Activated T-cell treated with anti-CD3 and anti-CD28 coated beads, Interleukin-2, amount 50 U/mL, for 48 hours (primary cell): ENCODE data around the gene MAP1S.
A peak's percentile ranks its signal among the peaks of the same experiment; 100 is the strongest.

Experiments used
- DNase-seq, 2 experiments: peaks; one replicate each; pipeline ENCODE4 v3.0.0-alpha.2; 2020

The MAP1S gene

DNA sequence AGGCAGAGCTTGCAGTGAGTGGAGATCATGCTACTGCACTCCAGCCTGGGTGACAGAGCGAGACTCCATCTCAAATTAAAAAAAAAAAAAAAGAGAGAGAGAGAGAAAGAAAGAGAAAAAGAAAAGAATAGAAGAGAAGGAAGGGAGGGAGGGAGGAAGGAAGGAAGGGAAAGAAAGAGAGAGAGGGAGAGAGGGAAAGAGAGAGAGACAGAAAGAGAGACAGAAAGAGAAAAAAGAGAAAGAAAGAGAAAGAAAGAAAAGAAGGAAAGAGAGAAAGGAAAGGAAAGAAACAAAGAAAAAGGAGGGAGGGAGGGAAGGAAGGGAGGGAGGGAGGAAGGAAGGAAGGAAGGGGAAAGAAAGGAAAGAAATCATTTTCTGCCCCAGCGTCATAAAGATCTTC, 24.1 kb upstream of the MAP1S start:
- DNase-seq = no peak

DNA sequence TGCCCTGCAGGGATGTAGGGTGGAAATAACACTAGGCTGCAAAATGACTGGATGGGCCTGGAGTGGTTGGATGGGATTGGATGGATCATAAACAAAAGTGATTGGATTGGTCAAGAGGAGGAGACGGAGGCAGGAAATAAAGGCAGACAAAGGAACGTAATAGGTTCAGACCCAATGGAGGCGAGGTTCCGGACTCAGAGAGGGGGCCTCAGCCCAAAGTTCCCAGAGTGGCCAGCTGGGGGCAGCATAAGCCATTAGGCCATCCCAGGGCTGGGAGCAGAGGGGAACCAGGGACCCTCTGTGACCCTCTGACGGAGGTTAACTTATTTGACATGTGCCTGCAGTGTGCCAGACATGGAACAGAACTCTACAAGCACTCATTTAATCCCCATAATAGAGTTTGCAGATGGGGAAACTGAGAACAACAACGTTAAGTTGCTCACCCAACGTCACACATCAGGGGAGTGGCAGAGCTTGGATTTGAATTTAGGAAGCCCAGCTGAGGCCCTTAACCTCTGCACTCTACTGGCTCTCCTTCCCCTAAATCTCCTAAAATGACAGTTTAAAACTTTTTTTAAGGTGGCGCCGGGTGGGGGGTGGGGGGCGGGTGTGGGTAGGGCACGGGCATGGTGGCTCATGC, 15.3 kb upstream of the MAP1S start:
- DNase-seq = peak; percentile 85 to 86

DNA sequence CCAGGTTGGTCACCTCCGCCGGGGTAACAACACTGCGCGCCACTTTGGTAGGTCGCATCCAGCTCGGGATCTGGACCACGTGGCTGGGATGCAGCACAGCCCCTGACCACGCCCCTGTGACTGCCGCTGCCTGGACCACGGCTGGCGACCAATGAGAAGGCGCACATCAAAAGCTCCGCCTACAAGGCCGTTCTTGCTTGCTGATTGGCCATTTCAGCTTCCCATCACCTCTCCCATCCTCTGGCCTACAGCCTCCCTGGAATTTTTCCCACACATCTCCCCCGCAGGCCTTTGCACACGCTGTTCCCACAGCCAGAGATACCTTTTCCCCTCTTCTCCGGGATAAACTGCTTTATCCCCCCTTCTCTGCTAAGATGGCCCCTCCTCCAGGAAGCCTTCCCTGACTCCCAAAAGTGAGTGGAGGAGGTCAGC, 12.5 kb upstream of the MAP1S start:
- DNase-seq = no peak

- no peak for DNase-seq
Measured at GRCh38 chr19:17711851-17712250, 7.4 kb upstream of the MAP1S start.

- no peak for DNase-seq
Measured at GRCh38 chr19:17716309-17716929, 2.9 kb upstream of the MAP1S start.

DNA sequence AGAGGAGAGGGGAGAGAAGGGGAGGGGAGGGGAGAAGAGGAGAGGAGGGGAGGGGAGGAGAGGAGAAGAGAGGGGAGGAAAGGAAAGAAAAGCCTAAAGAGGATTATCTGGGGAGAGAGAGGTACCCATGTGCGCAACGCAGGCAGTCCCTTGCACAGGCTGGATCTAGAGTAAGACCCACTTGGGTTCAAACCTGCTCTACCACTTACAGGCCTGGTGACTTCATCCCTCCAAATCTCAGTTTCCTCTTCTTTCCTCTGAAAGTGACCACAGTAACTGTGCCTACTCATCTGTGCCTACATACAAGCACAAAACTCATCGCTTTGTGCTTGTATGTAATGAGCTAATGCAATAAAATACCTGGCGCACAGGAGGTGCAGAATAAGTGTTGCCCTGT, 732 bp upstream of the MAP1S start:
- DNase-seq = peak in 1 of 2 experiments; percentile 42

DNA sequence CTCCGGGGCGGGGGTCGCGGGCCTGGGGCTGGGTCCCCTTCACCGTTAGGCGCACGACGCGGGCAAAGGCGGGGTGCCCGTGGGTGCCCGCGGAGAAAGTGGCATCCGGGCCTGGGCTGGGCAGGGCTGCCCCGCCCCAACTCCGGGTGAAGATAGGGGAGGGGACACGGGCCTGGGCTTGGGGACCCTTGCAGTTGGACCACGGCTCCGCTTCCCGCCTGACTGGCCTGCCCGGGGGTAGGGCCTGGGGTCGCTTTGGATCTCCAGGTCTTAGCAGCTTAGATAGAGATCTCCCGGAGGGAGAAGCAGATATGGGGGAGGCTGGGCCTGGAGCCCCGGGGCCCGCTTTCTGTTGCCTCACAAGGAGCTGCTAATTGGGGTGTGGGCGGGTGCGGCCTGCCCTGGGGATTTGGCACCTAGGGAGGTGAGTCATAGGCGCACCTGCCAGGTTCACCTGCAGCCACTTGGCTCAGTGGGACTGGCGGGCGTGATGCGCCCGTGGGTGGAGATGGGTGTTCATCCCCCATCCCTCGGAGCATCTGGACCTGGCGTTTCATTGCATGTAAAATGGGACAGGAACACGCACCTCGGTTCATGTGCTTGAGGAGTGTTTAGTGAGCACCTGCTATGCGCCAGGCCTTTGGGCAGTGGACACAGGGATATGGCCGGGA, 585 bp downstream of the MAP1S start:
- peak; percentile 52 to 57 for DNase-seq

DNA sequence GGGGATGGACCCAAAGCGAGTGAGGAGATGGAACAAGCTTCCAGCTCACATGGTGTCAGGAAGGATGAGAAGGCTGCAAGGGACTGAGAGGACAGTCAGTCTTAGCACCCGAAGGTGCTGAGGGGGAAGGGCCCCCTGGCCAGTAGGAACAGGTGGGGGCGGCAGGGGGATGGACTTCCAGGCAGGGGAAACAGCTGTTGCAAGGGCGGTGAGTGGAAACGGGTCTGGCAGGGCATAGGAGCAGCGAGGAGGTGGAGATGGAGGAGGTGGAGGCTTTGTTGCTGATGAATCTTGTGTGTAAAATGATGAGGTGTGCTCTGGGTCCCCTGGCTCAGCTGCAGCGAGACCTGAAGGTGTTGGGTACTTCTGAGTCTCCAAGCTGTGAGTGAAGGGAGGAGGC, 1.2 kb downstream of the MAP1S start:
- no peak for DNase-seq

DNA sequence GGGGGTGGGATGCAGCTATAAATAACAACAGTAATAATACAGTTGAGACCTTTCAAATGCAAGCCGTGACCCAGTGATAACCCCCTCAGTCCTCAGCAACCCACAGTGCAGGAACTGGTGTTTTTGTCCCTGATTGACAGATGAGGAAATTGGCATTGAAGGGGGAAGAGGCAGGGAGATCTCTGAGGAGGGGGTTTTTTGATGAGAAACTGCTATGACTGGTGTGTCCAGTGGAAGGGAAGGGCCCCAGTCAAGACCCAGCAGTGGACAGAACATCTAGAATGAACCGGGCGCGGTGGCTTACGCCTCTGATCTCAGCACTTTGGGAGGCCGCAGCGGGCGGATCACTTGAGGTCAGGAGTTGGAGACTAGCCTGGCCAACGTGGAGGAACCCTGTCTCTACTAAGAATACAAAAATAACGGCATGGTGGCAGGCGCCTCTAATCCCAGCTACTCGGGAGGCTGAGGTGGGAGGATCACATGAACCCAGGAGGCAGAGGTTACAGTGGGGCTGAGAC, 1.9 kb downstream of the MAP1S start:
- DNase-seq = no peak

DNA sequence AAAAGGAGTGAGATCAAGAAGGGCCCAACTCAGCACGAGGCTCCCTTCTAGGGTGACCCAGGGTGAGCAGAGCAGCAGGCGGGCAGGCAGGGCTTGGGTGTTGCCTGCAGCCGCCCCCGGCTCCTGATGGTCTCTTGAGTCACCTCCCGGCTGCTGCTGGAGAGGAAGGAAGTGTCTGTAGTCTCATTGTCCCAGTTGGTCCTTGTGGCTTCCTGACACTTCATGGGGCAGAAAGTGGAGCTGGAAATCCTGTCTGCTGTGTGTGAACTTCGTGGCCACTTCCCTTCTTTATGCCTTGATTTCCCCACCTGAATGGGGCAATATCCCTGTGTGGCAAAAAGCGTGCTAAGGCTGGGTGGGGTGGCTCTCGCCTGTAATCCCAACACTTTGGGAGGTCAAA, 2.5 kb downstream of the MAP1S start:
- DNase-seq = peak; percentile 33 to 51

GRCh38 chr19:17722655-17723240, 3.5 kb downstream of the MAP1S start:
- no peak for DNase-seq

DNA sequence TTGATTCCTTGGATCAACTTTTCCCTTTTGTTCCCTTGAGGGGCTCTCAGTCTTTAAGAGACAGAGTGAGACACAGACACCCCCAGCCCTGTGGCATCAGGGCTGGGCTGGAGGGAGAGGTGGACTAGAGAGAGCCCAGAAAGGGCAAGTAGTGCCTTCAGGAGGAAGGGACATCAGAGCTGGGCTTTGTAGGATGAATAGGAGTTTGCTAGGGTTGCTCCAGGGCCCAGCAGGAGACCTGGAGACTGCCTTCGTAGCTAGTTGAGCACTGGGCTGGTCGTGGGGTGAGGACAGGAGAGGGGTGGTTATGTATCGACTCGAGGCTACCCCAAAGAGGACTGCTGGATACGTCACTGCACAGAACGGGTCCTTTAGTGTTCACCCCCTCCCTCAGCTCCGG, 5.4 kb downstream of the MAP1S start:
- DNase-seq = no peak

- DNase-seq = peak in 1 of 2 experiments; percentile 50
Measured at GRCh38 chr19:17725422-17726078, 6.3 kb downstream of the MAP1S start.

DNA sequence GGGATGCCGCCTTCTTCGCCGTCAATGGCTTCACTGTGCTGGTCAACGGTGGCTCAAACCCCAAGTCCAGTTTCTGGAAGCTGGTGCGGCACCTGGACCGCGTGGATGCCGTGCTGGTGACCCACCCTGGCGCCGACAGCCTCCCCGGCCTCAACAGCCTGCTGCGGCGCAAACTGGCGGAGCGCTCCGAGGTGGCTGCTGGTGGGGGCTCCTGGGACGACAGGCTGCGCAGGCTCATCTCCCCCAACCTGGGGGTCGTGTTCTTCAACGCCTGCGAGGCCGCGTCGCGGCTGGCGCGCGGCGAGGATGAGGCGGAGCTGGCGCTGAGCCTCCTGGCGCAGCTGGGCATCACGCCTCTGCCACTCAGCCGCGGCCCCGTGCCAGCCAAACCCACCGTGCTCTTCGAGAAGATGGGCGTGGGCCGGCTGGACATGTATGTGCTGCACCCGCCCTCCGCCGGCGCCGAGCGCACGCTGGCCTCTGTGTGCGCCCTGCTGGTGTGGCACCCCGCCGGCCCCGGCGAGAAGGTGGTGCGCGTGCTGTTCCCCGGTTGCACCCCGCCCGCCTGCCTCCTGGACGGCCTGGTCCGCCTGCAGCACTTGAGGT, 7.0 kb downstream of the MAP1S start:
- no peak for DNase-seq

DNA sequence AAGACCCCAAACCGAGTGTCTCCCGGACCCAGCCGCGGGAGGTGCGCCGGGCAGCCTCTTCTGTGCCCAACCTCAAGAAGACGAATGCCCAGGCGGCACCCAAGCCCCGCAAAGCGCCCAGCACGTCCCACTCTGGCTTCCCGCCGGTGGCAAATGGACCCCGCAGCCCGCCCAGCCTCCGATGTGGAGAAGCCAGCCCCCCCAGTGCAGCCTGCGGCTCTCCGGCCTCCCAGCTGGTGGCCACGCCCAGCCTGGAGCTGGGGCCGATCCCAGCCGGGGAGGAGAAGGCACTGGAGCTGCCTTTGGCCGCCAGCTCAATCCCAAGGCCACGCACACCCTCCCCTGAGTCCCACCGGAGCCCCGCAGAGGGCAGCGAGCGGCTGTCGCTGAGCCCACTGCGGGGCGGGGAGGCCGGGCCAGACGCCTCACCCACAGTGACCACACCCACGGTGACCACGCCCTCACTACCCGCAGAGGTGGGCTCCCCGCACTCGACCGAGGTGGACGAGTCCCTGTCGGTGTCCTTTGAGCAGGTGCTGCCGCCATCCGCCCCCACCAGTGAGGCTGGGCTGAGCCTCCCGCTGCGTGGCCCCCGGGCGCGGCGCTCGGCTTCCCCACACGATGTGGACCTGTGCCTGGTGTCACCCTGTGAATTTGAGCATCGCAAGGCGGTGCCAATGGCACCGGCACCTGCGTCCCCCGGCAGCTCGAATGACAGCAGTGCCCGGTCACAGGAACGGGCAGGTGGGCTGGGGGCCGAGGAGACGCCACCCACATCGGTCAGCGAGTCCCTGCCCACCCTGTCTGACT, 7.9 kb downstream of the MAP1S start:
- no peak for DNase-seq

DNA sequence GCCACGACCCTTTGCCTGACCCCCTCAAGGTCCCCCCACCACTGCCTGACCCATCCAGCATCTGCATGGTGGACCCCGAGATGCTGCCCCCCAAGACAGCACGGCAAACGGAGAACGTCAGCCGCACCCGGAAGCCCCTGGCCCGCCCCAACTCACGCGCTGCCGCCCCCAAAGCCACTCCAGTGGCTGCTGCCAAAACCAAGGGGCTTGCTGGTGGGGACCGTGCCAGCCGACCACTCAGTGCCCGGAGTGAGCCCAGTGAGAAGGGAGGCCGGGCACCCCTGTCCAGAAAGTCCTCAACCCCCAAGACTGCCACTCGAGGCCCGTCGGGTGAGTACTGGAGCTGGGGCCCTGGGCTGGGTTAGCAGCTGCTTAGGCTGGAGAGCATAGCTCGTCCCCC, 8.6 kb downstream of the MAP1S start:
- no peak for DNase-seq

DNA sequence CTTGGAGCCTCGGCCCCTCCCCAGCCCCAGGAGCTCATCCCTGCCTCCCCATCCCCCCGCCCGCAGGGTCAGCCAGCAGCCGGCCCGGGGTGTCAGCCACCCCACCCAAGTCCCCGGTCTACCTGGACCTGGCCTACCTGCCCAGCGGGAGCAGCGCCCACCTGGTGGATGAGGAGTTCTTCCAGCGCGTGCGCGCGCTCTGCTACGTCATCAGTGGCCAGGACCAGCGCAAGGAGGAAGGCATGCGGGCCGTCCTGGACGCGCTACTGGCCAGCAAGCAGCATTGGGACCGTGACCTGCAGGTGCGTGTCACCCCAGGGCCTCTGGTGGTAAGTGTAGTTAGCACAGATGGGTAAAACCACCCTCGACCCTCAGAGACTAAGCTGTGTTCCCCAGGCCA, 13.8 kb downstream of the MAP1S start:
- DNase-seq = no peak

GRCh38 chr19:17734146-17734545, 14.9 kb downstream of the MAP1S start:
- DNase-seq = no peak

DNA sequence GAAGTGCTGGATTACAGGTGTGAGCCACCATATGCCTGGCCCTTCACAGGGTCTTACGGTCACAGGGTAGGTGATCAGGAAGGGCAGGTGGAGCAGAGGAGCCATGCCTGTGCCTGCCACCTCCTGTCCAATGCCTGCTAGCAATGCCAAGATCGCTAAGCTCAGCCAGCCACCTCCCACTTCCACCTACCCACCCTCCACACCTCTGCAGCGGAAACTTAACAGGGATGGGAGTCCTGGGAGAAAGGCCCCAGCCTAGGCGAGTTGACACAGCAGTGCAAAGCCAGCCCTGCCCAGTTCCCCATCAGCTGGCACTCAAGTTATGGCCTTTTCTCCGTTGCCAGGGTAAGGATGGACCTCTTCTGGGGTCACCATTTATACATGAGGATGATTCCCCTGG, 16.1 kb downstream of the MAP1S start:
- DNase-seq = no peak

GRCh38 chr19:17737690-17738153, 18.4 kb downstream of the MAP1S start:
- DNase-seq = no peak

GRCh38 chr19:17739121-17739875, 20.0 kb downstream of the MAP1S start:
- DNase-seq = no peak
